Measurements from ENCODE around the gene TTLL1.
"Not testable (repeated sequence)": the region's sequence is repeated elsewhere in the genome, so short reads cannot be mapped to it uniquely, and the experiment has no call there.

The TTLL1 gene

GRCh38 chr22:43118024-43118849 is 29.0 kb upstream of the TTLL1 start:
- no peaks in the 10 kb centered on the region for H3K36me3 ChIP-seq (ENCODE audit: insufficient read depth, low read length)
- no peak overlapping the region for H3K9ac ChIP-seq (ENCODE audit: low read depth, low read length)
- peaks cover 6% of the 10 kb centered on the region; the same call in 1 of the 2 replicates for H3K4me1 ChIP-seq (ENCODE audit: insufficient read depth, low read length)
- no peaks in the 10 kb centered on the region for H3K9me3 ChIP-seq (ENCODE audit: control insufficient read depth, insufficient read depth, low read length)

- no peaks in the 10 kb centered on the region for H3K36me3 ChIP-seq (ENCODE audit: insufficient read depth, low read length)
- H3K4me1 ChIP-seq (ENCODE audit: insufficient read depth, low read length) = peaks cover 6% of the 10 kb centered on the region; the same call in 1 of the 2 replicates
- H3K9ac ChIP-seq (ENCODE audit: low read depth, low read length) = no peak overlapping the region
- no peaks in the 10 kb centered on the region for H3K9me3 ChIP-seq (ENCODE audit: control insufficient read depth, insufficient read depth, low read length)
Measured at GRCh38 chr22:43116932-43117331, 27.7 kb upstream of the TTLL1 start.

GRCh38 chr22:43114958-43115357 is 25.8 kb upstream of the TTLL1 start:
- H3K36me3 ChIP-seq (ENCODE audit: insufficient read depth, low read length) = no peaks in the 10 kb centered on the region
- H3K9me3 ChIP-seq (ENCODE audit: control insufficient read depth, insufficient read depth, low read length) = no peaks in the 10 kb centered on the region
- H3K4me1 ChIP-seq (ENCODE audit: insufficient read depth, low read length) = peaks cover 6% of the 10 kb centered on the region; the same call in 1 of the 2 replicates
- no peak overlapping the region for H3K9ac ChIP-seq (ENCODE audit: low read depth, low read length)

GRCh38 chr22:43113526-43114251 is 24.5 kb upstream of the TTLL1 start:
- Histone ChIP-seq H3K4me1 (ENCODE audit: insufficient read depth, low read length) (peaks cover 6% of the 10 kb centered on the region; the same call in 1 of the 2 replicates), H3K9me3 (ENCODE audit: control insufficient read depth, insufficient read depth, low read length) (no peaks in the 10 kb centered on the region), H3K36me3 (ENCODE audit: insufficient read depth, low read length) (no peaks in the 10 kb centered on the region), H3K9ac (ENCODE audit: low read depth, low read length) (no peak overlapping the region)

- Histone ChIP-seq H3K9me3 (ENCODE audit: control insufficient read depth, insufficient read depth, low read length) (no peaks in the 10 kb centered on the region), H3K9ac (ENCODE audit: low read depth, low read length) (peak overlapping the region; percentile 83), H3K4me1 (ENCODE audit: insufficient read depth, low read length) (no peaks in the 10 kb centered on the region), H3K36me3 (ENCODE audit: insufficient read depth, low read length) (no peaks in the 10 kb centered on the region)
Measured at GRCh38 chr22:43110927-43111623, 21.9 kb upstream of the TTLL1 start.

GRCh38 chr22:43110444-43110926 is 21.3 kb upstream of the TTLL1 start, which contains the start of gene BIK:
Gene BIK (plus strand): TSS chr22:43110750. CDS start chr22:43124023, 13,273 bp downstream.
- no peaks in the 10 kb centered on the region for H3K9me3 ChIP-seq (ENCODE audit: control insufficient read depth, insufficient read depth, low read length)
- H3K36me3 ChIP-seq (ENCODE audit: insufficient read depth, low read length) = no peaks in the 10 kb centered on the region
- peak within 1 kb of the TSS; percentile 83 for H3K9ac ChIP-seq (ENCODE audit: low read depth, low read length)
- H3K4me1 ChIP-seq (ENCODE audit: insufficient read depth, low read length) = no peaks in the 10 kb centered on the region

GRCh38 chr22:43109921-43110443 is 20.8 kb upstream of the TTLL1 start:
- Histone ChIP-seq H3K4me1 (ENCODE audit: insufficient read depth, low read length) (no peaks in the 10 kb centered on the region), H3K9me3 (ENCODE audit: control insufficient read depth, insufficient read depth, low read length) (no peaks in the 10 kb centered on the region), H3K36me3 (ENCODE audit: insufficient read depth, low read length) (no peaks in the 10 kb centered on the region), H3K9ac (ENCODE audit: low read depth, low read length) (peak overlapping the region; percentile 52; the same call in 1 of the 2 replicates)

GRCh38 chr22:43109511-43109910 is 20.3 kb upstream of the TTLL1 start:
- no peaks in the 10 kb centered on the region for H3K36me3 ChIP-seq (ENCODE audit: insufficient read depth, low read length)
- no peaks in the 10 kb centered on the region for H3K9me3 ChIP-seq (ENCODE audit: control insufficient read depth, insufficient read depth, low read length)
- peak overlapping the region; percentile 25 for H3K9ac ChIP-seq (ENCODE audit: low read depth, low read length)
- H3K4me1 ChIP-seq (ENCODE audit: insufficient read depth, low read length) = peaks cover under 1% of the 10 kb centered on the region; the same call in 1 of the 2 replicates

GRCh38 chr22:43106302-43106701 is 17.1 kb upstream of the TTLL1 start:
- no peaks in the 10 kb centered on the region for H3K36me3 ChIP-seq (ENCODE audit: insufficient read depth, low read length)
- H3K9ac ChIP-seq (ENCODE audit: low read depth, low read length) = no peak overlapping the region
- no peaks in the 10 kb centered on the region for H3K9me3 ChIP-seq (ENCODE audit: control insufficient read depth, insufficient read depth, low read length)
- H3K4me1 ChIP-seq (ENCODE audit: insufficient read depth, low read length) = peaks cover 10% of the 10 kb centered on the region

- H3K9me3 ChIP-seq (ENCODE audit: control insufficient read depth, insufficient read depth, low read length); H3K9ac ChIP-seq (ENCODE audit: low read depth, low read length); H3K4me1 ChIP-seq (ENCODE audit: insufficient read depth, low read length): not testable (repeated sequence)
Measured at GRCh38 chr22:43104950-43105349, 15.8 kb upstream of the TTLL1 start.

GRCh38 chr22:43104056-43104625 is 14.9 kb upstream of the TTLL1 start:
- H3K9me3 ChIP-seq (ENCODE audit: control insufficient read depth, insufficient read depth, low read length); H3K36me3 ChIP-seq (ENCODE audit: insufficient read depth, low read length); H3K4me1 ChIP-seq (ENCODE audit: insufficient read depth, low read length); H3K9ac ChIP-seq (ENCODE audit: low read depth, low read length): not testable (repeated sequence)

More at GRCh38 chr22:43104950-43105349, 15.8 kb upstream of the TTLL1 start:
- H3K36me3 ChIP-seq (ENCODE audit: insufficient read depth, low read length) = not testable (repeated sequence)

GRCh38 chr22:43101306-43101705 is 12.1 kb upstream of the TTLL1 start:
- Histone ChIP-seq H3K9me3 (ENCODE audit: control insufficient read depth, insufficient read depth, low read length) (peaks cover 4% of the 10 kb centered on the region), H3K9ac (ENCODE audit: low read depth, low read length) (no peak overlapping the region), H3K36me3 (ENCODE audit: insufficient read depth, low read length) (no peaks in the 10 kb centered on the region), H3K4me1 (ENCODE audit: insufficient read depth, low read length) (peaks cover 10% of the 10 kb centered on the region)

GRCh38 chr22:43100225-43100624 is 11.0 kb upstream of the TTLL1 start:
- no peak overlapping the region for H3K9ac ChIP-seq (ENCODE audit: low read depth, low read length)
- H3K4me1 ChIP-seq (ENCODE audit: insufficient read depth, low read length) = peaks cover 10% of the 10 kb centered on the region
- H3K9me3 ChIP-seq (ENCODE audit: control insufficient read depth, insufficient read depth, low read length) = peaks cover 4% of the 10 kb centered on the region
- no peaks in the 10 kb centered on the region for H3K36me3 ChIP-seq (ENCODE audit: insufficient read depth, low read length)

GRCh38 chr22:43099095-43099494 is 9.9 kb upstream of the TTLL1 start:
- H3K4me1 ChIP-seq (ENCODE audit: insufficient read depth, low read length) = peaks cover 5% of the 10 kb centered on the region
- H3K9me3 ChIP-seq (ENCODE audit: control insufficient read depth, insufficient read depth, low read length) = peaks cover 4% of the 10 kb centered on the region
- no peak overlapping the region for H3K9ac ChIP-seq (ENCODE audit: low read depth, low read length)

More at GRCh38 chr22:43099095-43099494, 9.9 kb upstream of the TTLL1 start:
- H3K36me3 ChIP-seq (ENCODE audit: insufficient read depth, low read length) = no peaks in the 10 kb centered on the region

Measured in ES-I3 (cell line).